KMS-11 (cell line): Measurements from ENCODE around the gene ZKSCAN4.

Experiments
- H2AFZ ChIP-seq: fragments of 200-600 bp; sonication (generic); 2 replicates; pipeline ENCODE4 v1.6.1; 2016; ENCODE audit warnings: antibody characterized with exemption, mixed run types, low read depth
- H3K27ac ChIP-seq: fragments of 200-600 bp; sonication (generic); 2 replicates; pipeline ENCODE4 v1.6.1; 2016; ENCODE audit warnings: mild to moderate bottlenecking, mixed run types
- H3K27me3 ChIP-seq: fragments of 200-600 bp; sonication (generic); 2 replicates; pipeline ENCODE4 v1.6.1; 2017; ENCODE audit warnings: mild to moderate bottlenecking, low read depth, mixed run types, moderate library complexity; ENCODE audit not compliant: insufficient read depth
- H3K36me3 ChIP-seq: fragments of 200-600 bp; sonication (generic); 2 replicates; pipeline ENCODE4 v1.6.1; 2017; ENCODE audit warnings: mild to moderate bottlenecking, mixed run types; ENCODE audit not compliant: insufficient read depth
- H3K4me1 ChIP-seq: fragments of 200-600 bp; sonication (generic); 2 replicates; pipeline ENCODE4 v1.6.1; 2016; ENCODE audit warnings: mild to moderate bottlenecking, low read depth, mixed run types; ENCODE audit not compliant: poor library complexity, severe bottlenecking
- H3K4me2 ChIP-seq: fragments of 200-600 bp; sonication (generic); 2 replicates; pipeline ENCODE4 v1.7.0; 2016; ENCODE audit warnings: mild to moderate bottlenecking, mixed run types
- H3K4me3 ChIP-seq: fragments of 200-600 bp; sonication (generic); IDR thresholded peaks from 2 replicates; pipeline ENCODE4 v1.6.1; 2017; ENCODE audit warnings: low read depth, low read length, mixed read lengths; ENCODE audit not compliant: insufficient read depth
- H3K79me2 ChIP-seq: fragments of 200-600 bp; sonication (generic); 2 replicates; pipeline ENCODE4 v1.6.1; 2016; ENCODE audit warnings: low read depth, mixed run types; ENCODE audit not compliant: insufficient read depth
- H3K9ac ChIP-seq: fragments of 200-600 bp; sonication (generic); 2 replicates; pipeline ENCODE4 v1.6.1; 2016; ENCODE audit warnings: mild to moderate bottlenecking, mixed run types
- H4K20me1 ChIP-seq: fragments of 200-600 bp; sonication (generic); 2 replicates; pipeline ENCODE4 v1.6.1; 2016; ENCODE audit warnings: mild to moderate bottlenecking, mixed run types; ENCODE audit not compliant: insufficient read depth
- CTCF ChIP-seq: fragments of 200-600 bp; sonication (generic); conservative IDR thresholded peaks from 2 replicates; pipeline ENCODE4 v1.6.1; 2017; ENCODE audit warnings: low read depth, mild to moderate bottlenecking, antibody characterized with exemption, low read length, moderate library complexity, mixed read lengths

The ZKSCAN4 gene

GRCh38 chr6:28257042-28257441 lies 5.0 kb upstream of the ZKSCAN4 start:
- Histone ChIP-seq H3K27me3 (no peaks in the 10 kb centered on the region), H2AFZ (no peak overlapping the region), H3K4me2 (no peak overlapping the region), H3K4me1 (peaks cover 7% of the 10 kb centered on the region), H3K36me3 (no peaks in the 10 kb centered on the region), H3K4me3 (no peak overlapping the region), H3K9ac (no peak overlapping the region), H3K27ac (no peak overlapping the region), H3K79me2 (no peaks in the 10 kb centered on the region), H4K20me1 (no peaks in the 10 kb centered on the region)
- TF ChIP-seq CTCF = no peak

DNA sequence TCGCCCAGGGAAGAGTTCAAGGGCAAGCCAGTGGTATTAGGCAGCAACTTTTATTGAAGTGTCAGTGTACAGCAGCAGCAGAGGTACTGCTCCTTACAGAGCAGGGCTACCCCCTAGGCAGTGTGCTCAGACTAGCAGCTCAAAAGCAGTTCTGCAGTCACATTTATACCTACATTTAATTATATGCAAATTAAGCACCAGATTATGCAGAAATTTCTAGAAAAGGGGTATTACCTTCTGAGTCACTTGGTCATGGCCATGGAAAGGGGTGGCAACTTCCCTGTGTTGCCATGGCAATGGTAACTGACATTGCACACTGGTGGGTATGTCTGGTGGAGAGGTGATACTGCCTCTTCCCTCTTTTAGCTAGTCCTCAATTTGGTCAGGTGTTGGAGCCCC lies 2.1 kb upstream of the ZKSCAN4 start:
- Histone ChIP-seq H3K36me3 (no peaks in the 10 kb centered on the region), H3K4me3 (no peak overlapping the region), H3K4me2 (no peak overlapping the region), H3K9ac (no peak overlapping the region), H3K79me2 (peaks cover 6% of the 10 kb centered on the region; the same call in 1 of the 2 replicates), H3K27me3 (no peaks in the 10 kb centered on the region), H4K20me1 (no peaks in the 10 kb centered on the region), H3K27ac (no peak overlapping the region), H3K4me1 (peaks cover 16% of the 10 kb centered on the region), H2AFZ (no peak overlapping the region)
- TF ChIP-seq CTCF = no peak

DNA sequence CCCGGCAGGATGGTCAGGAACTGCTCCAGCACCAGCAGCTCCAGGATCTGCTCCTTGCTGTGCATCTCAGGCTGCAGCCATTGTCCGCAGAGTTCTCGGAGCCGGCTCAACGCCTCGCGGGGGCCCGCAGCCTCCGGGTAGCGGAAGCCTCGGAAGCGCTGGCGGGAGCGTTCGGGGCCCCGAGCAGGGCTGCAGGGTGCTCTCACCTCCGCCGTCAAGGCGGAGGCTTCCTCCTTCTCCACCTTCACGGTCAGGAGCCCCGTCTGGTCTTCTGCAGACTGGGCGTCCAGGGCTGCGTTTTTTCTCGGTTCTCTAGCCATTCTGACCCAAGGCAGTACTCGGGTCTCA lies 434 bp downstream of the ZKSCAN4 start:
- Histone ChIP-seq H3K79me2 (peaks cover 6% of the 10 kb centered on the region; the same call in 1 of the 2 replicates), H3K4me1 (peaks cover 16% of the 10 kb centered on the region), H3K27me3 (no peaks in the 10 kb centered on the region), H3K4me3 (no peak overlapping the region), H2AFZ (peak overlapping the region; percentile 98), H4K20me1 (no peaks in the 10 kb centered on the region), H3K36me3 (no peaks in the 10 kb centered on the region), H3K4me2 (peak overlapping the region; percentile 59), H3K27ac (peak overlapping the region; percentile 35; the same call in 1 of the 2 replicates), H3K9ac (peak overlapping the region; percentile 55; the same call in 1 of the 2 replicates)
- no peak for TF ChIP-seq CTCF

- peaks cover 16% of the 10 kb centered on the region for H3K4me1 ChIP-seq
- no peaks in the 10 kb centered on the region for H3K27me3 ChIP-seq
- H3K27ac ChIP-seq = no peak overlapping the region
- 0 out of 2 replicates have a peak overlapping the region, but pooled peaks have one; percentile 55 for H3K9ac ChIP-seq
- peaks cover 6% of the 10 kb centered on the region; the same call in 1 of the 2 replicates for H3K79me2 ChIP-seq
- no peak overlapping the region for H2AFZ ChIP-seq
- H3K36me3 ChIP-seq = no peaks in the 10 kb centered on the region
- H3K4me2 ChIP-seq = peak overlapping the region; percentile 59
- no peak for TF ChIP-seq CTCF
- H4K20me1 ChIP-seq = no peaks in the 10 kb centered on the region
- H3K4me3 ChIP-seq = no peak overlapping the region
Measured at GRCh38 chr6:28250747-28251146, 1.3 kb downstream of the ZKSCAN4 start.
